Measurements from ENCODE around the gene DNM2. TPM values are rescaled to one million over a fixed set of nuclear protein-coding genes. Genes with fewer than 3 reads are reported as not detected.

The DNM2 gene
- total and polyA plus RNA-seq, 2 of the 13 experiments (the other 11 are each of a cell fraction or from before 2014, with no cell fraction given): 41.7 to 59.8 TPM

- TF ChIP-seq ZHX1 (CRISPR knock-in tag; IDR thresholded peaks at IDR 0.05; ENCODE audit: low read depth) (peak; percentile 91), E2F2 (CRISPR knock-in tag; IDR thresholded peaks at IDR 0.05; ENCODE audit: borderline replicate concordance) (no peak), ZBTB4 (CRISPR knock-in tag; IDR thresholded peaks at IDR 0.05; ENCODE audit: borderline replicate concordance) (peak; percentile 71; the same call in 1 of the 2 replicates), ELF1 (CRISPR knock-in tag; IDR thresholded peaks at IDR 0.05) (peak; percentile 88), ZNF644 (CRISPR knock-in tag; IDR thresholded peaks at IDR 0.05; ENCODE audit: low read depth) (peak; percentile 96), SPEN (CRISPR knock-in tag; IDR thresholded peaks at IDR 0.05; ENCODE audit: low read depth) (peak; percentile 88; the same call in 1 of the 2 replicates), ZNF724P (CRISPR knock-in tag; IDR thresholded peaks at IDR 0.05; ENCODE audit: borderline replicate concordance) (peak; percentile 40; the same call in 1 of the 2 replicates), ZNF567 (CRISPR knock-in tag; IDR thresholded peaks at IDR 0.05; ENCODE audit: borderline replicate concordance) (no peak), MXI1 (IDR thresholded peaks at IDR 0.05; ENCODE audit: borderline replicate concordance, low read depth, low read length) (peak; percentile 72; the same call in 1 of the 3 replicates), ZNF792 (CRISPR knock-in tag; IDR thresholded peaks at IDR 0.05) (peak; percentile 96), FOXA3 (CRISPR knock-in tag; IDR thresholded peaks at IDR 0.05) (peak; percentile 82), FOXP4 (CRISPR knock-in tag; IDR thresholded peaks at IDR 0.05) (peak; percentile 88), MEIS2 (CRISPR knock-in tag; IDR thresholded peaks at IDR 0.05) (peak; percentile 80; the same call in 1 of the 2 replicates), FIP1L1 (IDR thresholded peaks at IDR 0.05; ENCODE audit: borderline replicate concordance, insufficient read depth, low read depth, low read length) (no peak), MXD1 (CRISPR knock-in tag; IDR thresholded peaks at IDR 0.05) (peak; percentile 70; the same call in 1 of the 2 replicates), ETV6 (CRISPR knock-in tag; conservative IDR thresholded peaks at IDR 0.05) (peak; percentile 95), ZNF503 (CRISPR knock-in tag; IDR thresholded peaks at IDR 0.05) (peak; percentile 87)
These were observed 46.5 kb downstream of the DNM2 start (continued) for GRCh38 chr19:10764340-10764894.

Data from HepG2 (cell line).